LHCN-M2 (cell line): Measurements from ENCODE around the gene AASS. TPM values are rescaled to one million over a fixed set of nuclear protein-coding genes. Genes with fewer than 3 reads are reported as not detected.

Experiments
- DNase-seq: peaks from one replicate; pipeline ENCODE4 v3.0.0-alpha.2; 2012; ENCODE audit warnings: low read depth
- total RNA-seq: library from RNA; depleted of rRNA; stranded (reverse); fragments of >200 nt; gene quantifications from 2 replicates; pipeline ENCODE4 v1.2.3, GENCODE V29; 2014

The AASS gene
- total RNA-seq, 1 experiment from 2014 or later: 11.0 TPM

DNA sequence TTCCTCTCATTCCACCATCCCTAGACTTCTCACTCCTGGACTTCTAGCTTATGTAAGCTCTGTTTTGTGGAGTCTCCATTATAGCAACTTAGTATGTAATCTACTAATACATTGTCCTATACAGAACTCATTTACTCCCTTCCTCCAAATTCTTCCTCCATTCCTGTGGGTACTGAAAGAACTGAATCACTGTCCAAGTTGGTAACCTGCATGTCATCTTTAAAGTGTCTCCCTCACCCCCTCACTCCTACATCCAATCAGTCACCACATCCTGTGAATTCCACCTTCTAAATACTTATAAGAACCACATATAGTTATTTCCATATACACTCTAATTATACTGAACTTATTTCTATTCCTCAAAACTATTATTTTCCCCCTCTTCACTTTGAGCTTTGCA lies 20.3 kb downstream of the AASS start:
- DNase-seq: no peak

DNA sequence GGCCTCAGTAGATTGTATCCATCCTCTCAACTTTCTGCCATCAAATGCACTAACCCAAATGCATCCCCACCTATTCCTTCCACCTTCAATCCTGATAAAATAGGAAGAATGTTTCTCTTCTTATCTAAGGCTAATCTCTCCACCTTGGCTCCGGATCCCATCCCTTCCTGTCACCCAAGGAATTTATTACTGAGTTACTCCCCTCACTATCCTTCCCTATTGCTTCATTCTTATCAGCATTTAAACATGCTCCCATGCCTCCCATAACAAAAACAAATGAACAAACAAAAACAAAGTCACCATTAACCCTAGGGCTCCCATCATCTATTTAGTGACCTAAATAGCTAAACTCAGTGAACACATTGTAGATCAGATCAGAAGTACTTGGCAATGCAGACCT lies 25.3 kb downstream of the AASS start:
- DNase-seq: no peak

DNA sequence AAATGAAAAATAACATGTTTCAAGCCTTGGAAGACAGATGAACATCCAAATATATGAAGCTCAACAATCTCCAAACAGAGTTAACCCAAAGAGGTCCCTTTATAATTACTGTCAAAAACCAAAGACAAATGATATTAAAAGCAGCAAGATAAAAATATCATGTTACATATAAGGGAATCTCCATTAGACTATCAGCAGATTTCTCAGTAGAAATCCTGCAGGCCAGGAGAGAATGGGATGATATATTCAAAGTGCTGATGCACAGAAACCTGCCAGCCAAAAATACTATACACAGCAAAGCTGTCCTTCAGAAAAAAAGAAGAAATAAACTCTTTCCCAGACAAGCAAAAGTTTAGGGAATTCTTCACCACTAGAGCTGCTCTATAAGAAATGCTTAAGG lies 41.0 kb downstream of the AASS start:
- DNase-seq: no peak

DNA sequence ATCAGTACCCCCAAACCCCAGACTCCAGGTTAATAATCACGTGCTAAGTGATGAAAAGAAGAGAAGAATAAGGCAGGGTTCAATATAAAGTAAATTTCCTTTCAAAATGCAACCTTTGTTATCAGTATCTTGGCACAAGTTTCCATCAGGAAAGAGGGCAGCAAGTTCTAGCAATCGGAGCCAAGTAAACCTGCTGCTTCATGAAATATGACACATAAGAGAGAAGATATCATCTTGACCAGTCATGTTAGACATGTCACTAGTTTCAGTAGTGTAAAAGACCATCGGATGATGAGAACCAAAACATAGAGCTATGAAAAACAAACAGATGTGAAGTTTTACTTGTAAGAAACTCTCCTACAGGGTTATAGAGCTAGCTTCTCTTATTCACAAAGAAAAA lies 44.0 kb downstream of the AASS start:
- DNase-seq: no peak

DNA sequence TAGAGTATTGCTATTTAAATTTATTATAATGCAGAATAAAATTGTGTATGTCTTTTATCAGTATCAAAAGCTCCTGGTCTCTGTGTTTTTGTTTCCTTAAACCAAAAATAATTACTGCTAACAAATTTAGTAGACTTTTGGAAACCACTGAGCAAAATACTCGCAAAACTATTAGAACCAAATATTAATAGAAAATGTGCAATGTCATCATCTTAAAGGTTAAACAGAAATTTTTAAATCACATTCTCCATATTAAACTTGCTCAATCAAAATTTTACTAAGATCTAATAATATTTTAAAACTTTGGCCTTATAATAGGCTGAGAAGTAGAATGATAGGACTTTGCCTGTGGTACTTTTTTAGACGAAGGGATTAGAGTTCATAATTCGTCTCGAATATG lies 48.4 kb downstream of the AASS start:
- DNase-seq: no peak

DNA sequence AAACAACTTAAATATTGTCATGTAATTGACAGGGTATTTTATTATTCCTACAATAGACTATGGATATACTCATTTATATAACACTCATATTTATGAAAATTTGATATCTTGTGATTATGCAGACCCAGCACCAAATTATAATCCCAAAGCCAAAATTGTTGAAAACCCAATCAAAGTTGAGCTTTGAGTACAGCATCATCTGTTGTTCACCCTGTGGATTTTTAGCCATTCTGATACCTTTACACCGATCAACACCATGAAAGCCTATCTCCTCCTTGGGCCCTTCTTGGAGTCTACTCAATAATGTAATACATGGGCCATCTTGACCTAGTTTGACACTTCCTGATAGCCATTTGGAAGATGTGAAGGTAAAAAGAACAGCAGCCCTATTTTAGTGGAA lies 49.5 kb downstream of the AASS start:
- no peak for DNase-seq

DNA sequence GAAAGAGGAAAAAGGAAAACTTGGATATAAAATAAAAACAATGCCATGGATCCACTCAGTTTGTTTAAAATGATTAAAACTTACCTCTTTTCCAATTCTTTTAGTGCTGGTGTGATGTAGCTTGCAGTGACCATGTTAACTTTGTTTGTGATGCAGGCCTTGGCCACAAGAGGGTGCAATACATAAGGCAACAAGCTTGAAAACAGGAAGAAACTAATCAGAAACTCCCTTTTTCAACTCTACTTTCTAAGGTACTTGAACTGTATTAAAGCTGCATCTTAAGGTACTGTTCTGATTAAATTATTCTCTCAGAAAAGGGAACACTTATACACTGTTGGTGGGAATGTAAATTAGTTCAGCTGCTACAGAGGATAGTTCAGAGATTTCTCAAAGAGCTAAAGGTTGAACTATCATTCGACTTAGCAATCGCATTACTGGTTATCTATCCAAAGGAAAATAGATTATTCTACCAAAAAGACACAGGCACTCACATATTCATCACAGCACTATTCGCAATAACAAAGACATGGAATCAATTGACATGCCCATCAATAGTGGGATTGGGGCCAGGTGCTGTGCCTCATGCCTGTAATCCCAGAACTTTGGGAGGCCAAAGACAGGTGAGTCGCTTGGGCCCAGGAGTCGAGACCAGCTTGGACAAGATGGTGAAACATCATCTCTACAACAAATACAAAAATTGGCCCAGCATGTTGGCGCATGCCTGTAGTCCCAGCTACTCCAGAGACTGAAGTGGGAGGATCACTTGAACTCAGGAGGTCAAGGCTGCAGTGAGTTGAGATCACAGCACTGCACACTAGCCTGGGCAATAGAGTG lies 50.9 kb downstream of the AASS start:
- peak; percentile 72 for DNase-seq

DNA sequence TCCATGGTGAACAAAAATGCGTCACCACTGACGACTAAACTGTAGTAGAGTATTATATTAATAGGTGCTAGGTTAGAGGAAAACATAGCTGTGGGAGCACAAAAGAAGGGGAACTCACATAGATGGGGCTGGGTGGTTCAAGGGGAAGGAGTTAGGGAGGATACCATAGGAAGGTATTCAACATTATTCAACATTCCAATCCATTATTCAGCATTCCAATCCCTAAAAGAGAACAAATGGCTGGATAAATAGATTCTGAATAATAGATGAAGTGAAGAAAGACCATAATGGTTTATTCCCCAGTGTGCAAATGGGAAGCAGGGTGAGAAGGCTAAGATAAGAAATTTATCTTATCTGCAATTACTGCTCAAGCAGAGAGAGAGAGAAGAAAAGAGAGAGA lies 61.4 kb downstream of the AASS start:
- no peak for DNase-seq

DNA sequence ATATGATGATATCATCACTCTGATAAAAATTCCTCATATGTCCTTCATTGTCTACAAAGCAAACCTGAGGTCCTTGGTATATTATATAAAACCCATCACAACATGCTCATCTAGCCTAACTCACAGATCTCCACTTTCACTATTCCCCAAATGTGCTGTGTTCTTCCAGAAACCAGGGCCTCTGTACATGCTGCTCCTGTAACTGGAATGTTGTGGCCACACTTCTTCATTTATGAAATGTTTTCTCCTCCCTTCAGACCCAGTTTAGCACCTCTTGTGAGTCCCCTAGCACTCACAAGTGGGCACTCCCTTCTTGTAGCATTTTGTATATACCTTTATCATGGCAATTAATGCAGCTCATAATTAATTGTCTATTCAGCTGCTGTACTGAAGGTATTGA lies 61.9 kb downstream of the AASS start:
- no peak for DNase-seq

DNA sequence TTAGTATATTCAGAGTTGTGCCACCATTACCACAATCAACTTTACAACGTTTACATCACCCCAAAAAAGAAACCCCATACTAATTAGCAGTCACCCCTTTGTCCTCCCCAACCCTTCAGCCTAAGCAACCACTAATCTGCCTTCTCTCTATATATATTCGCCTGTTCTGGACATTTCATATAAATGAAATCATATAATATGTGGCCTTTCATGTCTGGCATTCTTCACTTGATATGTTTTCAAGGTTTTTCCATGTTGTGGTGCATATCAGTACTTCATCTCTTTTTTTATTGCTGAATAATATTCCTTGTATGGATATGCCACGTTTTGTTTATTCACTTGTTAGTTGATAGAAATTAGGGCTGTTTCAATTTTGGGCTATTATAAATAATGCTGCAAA lies 70.4 kb downstream of the AASS start:
- no peak for DNase-seq

DNA sequence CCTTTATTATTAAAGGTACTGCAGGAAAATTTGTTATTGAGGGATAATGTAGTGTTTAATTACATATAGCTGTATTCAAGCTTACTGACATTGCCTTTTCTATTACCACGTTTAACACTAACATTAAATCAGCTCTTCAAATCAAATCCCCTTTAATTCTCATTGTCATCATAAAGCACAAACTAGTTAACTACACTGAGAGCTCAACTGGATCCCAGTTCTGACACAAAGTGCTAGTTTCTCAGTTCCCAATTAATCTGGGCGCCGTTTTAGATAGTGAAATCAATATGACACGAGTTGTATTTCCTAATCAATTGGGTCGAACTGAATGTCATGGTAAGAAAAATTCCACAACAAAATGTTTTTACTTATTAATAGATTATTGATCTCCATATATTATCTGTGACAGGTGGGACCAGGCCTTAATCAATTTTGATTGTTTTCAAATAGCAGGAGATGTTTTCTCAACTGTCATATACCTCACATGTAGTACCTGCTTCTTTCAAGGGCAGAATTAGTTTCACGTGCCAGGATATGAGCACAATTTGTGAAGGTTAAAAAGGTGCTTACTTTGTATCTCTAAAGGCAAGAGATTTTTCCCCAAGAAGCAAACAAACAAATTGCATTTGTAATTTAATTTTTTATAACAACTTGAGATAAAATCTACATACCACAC lies 71.0 kb downstream of the AASS start:
- DNase-seq: no peak

DNA sequence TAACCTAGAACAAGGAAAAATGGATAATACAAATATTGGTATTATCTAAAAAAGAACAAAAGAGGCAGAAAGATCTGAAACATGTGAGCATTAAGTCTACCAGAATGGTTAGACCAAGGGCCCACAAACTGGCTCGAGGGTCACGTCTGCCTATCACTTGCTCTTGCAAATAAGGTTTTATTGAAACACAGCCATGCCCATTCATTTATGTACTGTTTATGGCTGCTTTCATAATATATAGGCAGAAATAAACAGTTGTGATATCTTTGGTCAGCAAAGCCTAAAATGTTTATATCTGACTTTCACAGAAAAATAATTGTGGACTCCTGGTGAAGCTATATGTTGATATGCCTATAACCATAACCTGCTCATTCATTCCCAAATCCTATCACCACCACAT lies 71.8 kb downstream of the AASS start:
- no peak for DNase-seq

DNA sequence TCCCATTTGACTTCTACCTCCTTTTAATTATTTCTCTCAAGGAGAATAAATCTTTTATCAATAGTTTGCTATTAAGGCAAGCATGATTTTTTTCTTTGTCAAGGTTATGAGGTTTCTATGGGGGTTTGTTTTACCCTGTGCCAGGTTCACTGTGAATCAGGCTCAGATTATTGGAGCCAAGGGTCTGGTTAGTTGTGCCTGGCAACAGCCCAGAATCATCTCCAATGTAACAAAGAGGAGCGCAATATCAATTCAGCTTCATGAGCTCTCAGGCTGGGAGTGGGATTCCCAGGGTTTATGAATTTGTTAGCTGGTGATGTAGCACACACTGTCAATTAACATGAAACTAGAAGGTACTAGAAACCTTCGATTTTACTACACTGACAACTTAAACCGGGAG lies 73.2 kb downstream of the AASS start:
- no peak for DNase-seq

DNA sequence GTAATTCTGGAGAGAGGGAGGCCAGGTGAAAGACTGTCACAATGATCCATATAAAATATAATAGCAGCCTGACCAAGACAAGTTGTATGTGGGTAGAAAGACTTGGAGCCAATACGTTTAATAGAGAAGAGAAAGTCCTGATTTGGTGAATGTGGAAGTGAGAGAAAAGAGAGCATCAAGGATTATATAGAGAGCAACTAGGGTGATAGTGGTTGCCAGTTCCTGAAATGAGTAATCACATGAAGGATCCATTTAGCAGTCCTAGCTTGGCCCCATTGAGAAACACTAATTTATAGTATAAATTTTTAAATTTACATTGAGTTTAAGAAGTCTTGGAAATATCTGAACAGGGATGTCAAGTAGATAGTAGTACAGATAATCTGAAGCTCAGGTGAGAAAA lies 74.0 kb downstream of the AASS start:
- DNase-seq: no peak

DNA sequence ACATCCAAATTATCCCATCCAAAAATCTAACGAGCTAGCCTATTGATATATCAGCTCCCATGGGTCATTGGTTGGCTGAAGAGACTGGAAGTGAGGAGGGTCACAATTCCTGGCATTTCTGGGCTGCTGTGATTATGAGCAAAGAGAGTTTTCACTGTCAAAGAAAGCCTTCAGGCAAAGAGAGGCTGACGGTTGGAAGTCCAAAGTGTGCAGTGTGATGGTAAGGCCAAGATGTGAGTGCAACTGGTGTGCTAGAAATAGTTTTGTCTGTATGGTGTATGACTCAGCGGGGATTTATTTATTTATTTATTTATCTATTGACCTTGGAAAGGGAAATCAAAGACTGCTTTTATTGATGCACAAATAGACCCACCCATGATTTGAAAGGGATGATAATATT lies 75.0 kb downstream of the AASS start:
- DNase-seq: no peak

DNA sequence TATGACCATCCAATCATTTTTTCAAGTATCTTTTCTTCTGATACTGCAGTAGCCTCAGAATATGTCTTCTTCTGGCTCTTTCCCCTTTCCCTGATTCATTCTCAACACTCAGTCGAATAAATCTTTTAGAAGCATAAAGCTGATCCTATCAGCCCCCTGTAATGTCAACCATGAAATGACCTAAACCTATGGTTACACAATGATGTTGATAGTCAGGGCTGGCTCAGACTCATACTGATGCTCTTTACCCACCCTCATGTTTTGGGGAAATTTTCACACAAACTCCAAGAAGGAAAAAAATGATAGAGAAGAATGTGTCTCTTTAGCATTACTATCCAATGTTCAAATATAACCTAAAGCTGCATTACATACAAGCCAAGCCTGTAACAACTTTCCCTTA lies 76.0 kb downstream of the AASS start:
- no peak for DNase-seq

DNA sequence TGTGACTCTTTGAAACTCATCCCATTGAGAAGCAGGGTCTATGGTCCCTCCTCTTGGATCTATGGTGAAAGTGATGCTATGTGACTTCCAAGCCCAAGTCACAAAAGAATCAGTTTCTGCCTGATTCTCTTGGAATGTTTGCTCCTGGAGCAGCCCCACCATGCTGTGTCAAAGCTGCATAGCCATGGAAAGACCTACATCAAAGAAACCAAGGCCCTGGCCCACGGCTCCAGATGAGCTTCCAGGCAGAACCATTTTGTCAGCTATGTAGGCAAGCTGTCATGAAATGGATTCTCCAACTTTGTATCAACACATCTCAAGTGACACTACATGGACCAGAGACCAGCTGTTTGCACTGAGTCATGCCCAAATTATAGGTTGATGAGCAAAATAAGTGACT lies 77.0 kb downstream of the AASS start:
- DNase-seq: peak; percentile 20

DNA sequence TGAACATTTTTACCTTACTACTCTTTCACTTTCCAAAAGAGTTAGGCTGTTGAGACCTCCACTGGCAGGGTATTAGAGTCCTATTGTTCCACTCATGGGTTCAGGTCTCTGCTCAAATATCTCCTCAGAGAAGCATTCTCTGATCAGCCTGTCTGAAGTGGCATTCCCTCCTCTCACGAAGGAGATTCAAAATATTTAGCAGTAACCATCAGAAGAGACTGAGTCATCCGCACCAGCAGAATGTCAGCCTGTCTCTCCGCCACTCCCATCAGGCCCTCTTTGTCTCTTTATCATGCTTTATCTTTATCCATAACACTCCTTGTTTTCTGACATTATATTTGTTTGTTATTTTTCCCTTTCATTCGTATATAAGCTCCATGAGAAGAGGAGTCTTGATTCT lies 79.1 kb downstream of the AASS start:
- DNase-seq: no peak

DNA sequence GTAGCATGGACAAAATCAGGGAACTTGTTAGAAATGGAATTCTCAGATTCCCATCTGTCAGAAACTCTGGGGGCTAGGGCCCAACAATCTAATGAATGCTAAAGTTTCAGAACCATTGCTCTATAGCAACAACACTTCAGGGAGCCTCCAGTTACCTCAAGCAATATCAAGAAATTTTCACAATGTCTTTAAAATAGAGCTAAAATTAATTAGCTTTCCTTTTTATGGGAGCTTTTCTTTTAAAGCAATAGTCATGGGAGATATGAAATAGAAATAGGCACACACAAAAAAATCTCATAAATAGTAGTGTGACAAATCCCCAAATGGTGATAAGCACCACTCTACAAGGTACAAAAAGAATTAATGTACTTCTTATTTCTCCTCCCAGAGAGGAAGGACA lies 80.9 kb downstream of the AASS start:
- DNase-seq: no peak

DNA sequence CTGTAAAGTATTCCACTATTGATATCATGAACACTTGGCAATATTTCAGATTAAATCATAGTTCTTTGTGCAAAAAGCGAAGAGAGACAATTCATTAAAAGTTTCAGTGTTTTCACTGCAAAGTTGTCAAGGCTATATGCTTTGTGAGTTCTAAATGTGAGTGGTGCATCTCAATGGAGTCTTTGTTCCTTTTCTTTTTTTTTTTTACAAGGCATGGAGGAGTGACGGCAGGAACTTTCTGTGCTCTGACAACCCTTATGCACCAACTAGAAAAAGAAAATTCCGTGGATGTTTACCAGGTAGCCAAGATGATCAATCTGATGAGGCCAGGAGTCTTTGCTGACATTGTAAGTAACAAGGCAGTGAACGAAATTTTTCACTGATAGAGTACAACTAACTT lies 84.5 kb downstream of the AASS start:
- no peak for DNase-seq

DNA sequence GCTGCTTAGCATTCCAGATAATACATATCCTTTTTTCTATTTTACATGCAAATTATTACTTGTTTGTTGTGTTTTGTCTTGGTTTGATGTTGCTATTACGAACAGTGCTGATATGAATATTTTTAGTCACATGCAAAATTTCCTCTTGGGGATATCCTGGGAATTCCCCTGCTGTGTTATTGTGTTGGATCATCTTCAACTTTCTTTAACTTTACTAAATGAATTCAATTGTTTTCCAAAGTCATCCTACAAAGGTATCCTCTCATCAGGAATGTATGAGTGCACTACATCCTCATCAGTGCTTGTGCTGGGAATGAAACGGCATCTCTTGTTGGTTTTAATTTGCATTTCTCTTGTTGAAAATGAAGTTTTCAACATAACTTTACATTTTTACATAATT lies 87.1 kb downstream of the AASS start:
- no peak for DNase-seq

DNA sequence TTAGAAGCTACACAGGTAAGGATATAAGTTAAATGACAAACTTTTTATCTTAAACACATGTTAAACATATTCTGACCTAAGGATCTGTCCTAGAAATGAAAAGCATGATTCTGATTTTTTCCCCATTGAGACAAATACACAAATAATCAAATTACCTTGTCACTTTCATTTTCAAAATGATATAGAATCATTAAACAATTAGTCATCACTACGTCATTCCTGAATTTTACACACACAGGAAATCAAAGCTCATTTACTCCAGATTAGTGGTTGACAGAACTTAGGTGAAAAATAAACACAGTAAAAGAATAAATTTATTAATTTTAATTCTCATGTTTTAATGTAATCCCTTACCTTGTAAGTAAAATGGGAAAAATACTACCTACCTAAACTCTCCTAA lies 89.0 kb downstream of the AASS start:
- DNase-seq: no peak

DNA sequence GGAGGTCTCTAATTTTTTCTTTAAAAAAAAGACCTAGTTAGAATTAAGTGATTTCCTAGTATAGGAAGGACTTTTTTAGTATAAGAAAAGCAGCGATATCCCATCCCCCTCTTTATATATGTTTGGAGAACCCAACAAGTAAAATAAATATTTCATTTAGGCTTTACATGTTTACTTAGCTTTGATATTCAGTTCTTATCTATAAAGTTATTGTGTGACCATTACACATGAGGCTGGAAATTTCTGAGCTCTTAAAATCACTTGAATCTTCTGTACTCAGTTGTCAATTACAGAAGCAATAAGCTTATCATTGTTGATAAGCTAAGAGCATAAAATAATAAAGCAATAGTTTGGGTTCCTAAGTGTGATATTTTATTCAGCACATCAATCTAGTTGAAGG lies 89.7 kb downstream of the AASS start:
- no peak for DNase-seq

DNA sequence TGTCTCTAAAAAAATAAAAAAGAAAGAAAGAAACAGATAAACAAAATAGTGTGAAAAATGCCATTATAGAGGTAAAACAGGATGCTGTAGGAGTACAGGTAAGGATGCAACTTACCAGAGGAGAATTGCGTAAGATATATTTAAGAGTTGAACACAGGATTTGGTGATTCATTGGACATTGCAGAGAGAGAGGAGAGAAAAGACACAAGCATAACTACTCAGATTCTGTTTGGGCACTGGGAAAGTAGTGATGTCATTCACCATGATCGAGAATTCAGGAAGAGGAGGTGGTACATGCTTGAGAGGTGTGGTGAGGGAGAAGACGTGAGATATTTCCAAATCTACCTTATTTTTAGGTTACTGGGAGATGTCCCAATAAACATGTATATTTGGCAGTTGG lies 97.6 kb downstream of the AASS start:
- DNase-seq: no peak
